ENCODE data around the gene PLXNA2. TPM values are rescaled to one million over a fixed set of nuclear protein-coding genes. Genes with fewer than 3 reads are reported as not detected.

Gene PLXNA2
- total and polyA plus RNA-seq, 2 donors (not counting 3 experiments of a cell fraction or from before 2014, with no cell fraction given), result 42.6 to 229 TPM

DNA sequence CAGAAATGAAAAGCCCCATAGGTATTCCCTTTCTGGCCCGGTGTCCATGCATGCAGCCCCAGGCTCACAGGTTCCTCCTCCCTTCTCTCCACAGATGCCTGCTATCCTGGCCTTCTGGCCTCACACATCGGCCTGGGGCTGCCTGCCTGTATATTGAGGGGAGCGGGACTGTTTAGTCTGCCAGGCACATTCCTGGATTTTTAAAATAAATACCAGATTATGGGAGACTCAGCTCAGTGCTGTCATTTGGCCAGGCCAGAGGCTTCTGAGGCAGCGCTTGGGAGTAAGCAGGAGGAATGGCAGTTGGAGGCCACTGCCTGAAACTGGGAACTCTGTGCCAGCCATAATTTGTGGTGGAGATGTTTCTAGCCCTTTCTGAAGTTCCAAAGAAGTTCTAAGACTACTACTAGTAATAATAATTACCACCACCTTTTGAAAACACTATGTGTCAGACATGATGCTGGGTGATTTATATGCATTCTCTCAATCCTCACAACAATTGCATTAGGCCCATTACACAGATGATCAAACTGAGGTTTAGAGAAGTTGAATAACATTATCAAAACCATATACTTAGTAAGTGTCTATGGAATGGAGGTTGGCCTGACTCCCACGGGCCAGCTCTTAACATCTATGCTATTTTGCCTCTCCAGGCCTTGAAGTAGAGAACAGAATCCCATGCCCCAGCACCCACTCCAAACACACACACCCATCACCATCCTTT is 107.6 kb downstream of the PLXNA2 start:
- ChIA-PET POLR2A (no interaction called here), CTCF (interaction anchor here (10.6 kb wide), 1 partner anchor 104 kb away, joined by 316 read pairs; the partner anchor contains the start of gene PLXNA2)
- no peaks in the 10 kb centered on the region for H3K27me3 ChIP-seq (ENCODE audit: control insufficient read depth in 2 of 2, insufficient read depth in 2 of 2, low read length in 2 of 2)
- BruUV-seq (replicated peaks), result no TSS peak
- TF ChIP-seq, protein P1, sequence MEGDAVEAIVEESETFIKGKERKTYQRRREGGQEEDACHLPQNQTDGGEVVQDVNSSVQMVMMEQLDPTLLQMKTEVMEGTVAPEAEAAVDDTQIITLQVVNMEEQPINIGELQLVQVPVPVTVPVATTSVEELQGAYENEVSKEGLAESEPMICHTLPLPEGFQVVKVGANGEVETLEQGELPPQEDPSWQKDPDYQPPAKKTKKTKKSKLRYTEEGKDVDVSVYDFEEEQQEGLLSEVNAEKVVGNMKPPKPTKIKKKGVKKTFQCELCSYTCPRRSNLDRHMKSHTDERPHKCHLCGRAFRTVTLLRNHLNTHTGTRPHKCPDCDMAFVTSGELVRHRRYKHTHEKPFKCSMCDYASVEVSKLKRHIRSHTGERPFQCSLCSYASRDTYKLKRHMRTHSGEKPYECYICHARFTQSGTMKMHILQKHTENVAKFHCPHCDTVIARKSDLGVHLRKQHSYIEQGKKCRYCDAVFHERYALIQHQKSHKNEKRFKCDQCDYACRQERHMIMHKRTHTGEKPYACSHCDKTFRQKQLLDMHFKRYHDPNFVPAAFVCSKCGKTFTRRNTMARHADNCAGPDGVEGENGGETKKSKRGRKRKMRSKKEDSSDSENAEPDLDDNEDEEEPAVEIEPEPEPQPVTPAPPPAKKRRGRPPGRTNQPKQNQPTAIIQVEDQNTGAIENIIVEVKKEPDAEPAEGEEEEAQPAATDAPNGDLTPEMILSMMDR (IDR thresholded peaks at IDR 0.05; ENCODE audit: extremely low read depth in 1 of 2, insufficient read depth in 1 of 2, low read depth in 1 of 2, low read length in 2 of 2), result no peak
- TF ChIP-seq EZH2 (IDR thresholded peaks at IDR 0.05; ENCODE audit: borderline replicate concordance, low read depth, low read length, severe bottlenecking) (no peak), MYC (IDR thresholded peaks at IDR 0.05; ENCODE audit: low read depth, low read length) (no peak), POLR2AphosphoS5 (IDR thresholded peaks at IDR 0.05; ENCODE audit: insufficient read depth, low read depth, low read length) (no peak), FOS (IDR thresholded peaks at IDR 0.05; ENCODE audit: borderline replicate concordance, insufficient read depth, low read length) (no peak), GATA2 (IDR thresholded peaks at IDR 0.05; ENCODE audit: insufficient read depth, insufficient read length, low read depth, low read length) (no peak), POLR2A (IDR thresholded peaks at IDR 0.05; ENCODE audit: low read depth, low read length) (no peak), JUN (IDR thresholded peaks at IDR 0.05; ENCODE audit: borderline replicate concordance, insufficient read depth, insufficient read length, low read depth) (no peak)
- TF ChIP-seq, protein P2, sequence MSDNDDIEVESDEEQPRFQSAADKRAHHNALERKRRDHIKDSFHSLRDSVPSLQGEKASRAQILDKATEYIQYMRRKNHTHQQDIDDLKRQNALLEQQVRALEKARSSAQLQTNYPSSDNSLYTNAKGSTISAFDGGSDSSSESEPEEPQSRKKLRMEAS (IDR thresholded peaks at IDR 0.05; ENCODE audit: insufficient read depth, insufficient read length), result no peak
- no peaks in the 10 kb centered on the region for H3K9me3 ChIP-seq (replicated peaks; ENCODE audit: control insufficient read depth, insufficient read depth, low read length)
- H3K9ac ChIP-seq (replicated peaks; ENCODE audit: extremely low read depth, insufficient read depth, low read length), result no peak overlapping the region
- peaks cover 16 to 26% of the 10 kb centered on the region in 2 experiments for H3K36me3 ChIP-seq (ENCODE audit: control insufficient read depth in 2 of 2, extremely low read depth in 1 of 2, insufficient read depth in 2 of 2, low read length in 2 of 2)
- FAIRE-seq (no peak), DNase-seq (ENCODE audit: low read depth, low spot score) (no peak)
- H3K4me2 ChIP-seq (ENCODE audit: insufficient read depth, low read length), result no peak overlapping the region
- intact Hi-C loops (cut with micrococcal nuclease), result no loop called here
- H2AFZ ChIP-seq (ENCODE audit: low read depth, low read length), result no peak overlapping the region
- H3K9me1 ChIP-seq (replicated peaks; ENCODE audit: control insufficient read depth, extremely low read depth, insufficient read depth, low read length), result no peaks in the 10 kb centered on the region
- H3K4me3 ChIP-seq (replicated peaks in 1 of 3; ENCODE audit: insufficient read depth in 1 of 3, low read depth in 1 of 3, low read length in 3 of 3), result no peak overlapping the region
- H3K4me1 ChIP-seq (ENCODE audit: control insufficient read depth, extremely low read depth, insufficient read depth, low read length), result peaks cover 4% of the 10 kb centered on the region
- dilution Hi-C loops (cut with MboI; ENCODE audit: extremely low pct_ligation_motif_present, low sequenced_read_pairs), result loop anchor here (25.0 kb wide), 1 partner anchor 101 kb away; the partner anchor contains the start of gene PLXNA2
- no peak overlapping the region for H3K27ac ChIP-seq (ENCODE audit: insufficient read depth, low read depth, low read length)
- peaks cover 86% of the 10 kb centered on the region for H3K79me2 ChIP-seq (ENCODE audit: control insufficient read depth, insufficient read depth, low read length)
- no peaks in the 10 kb centered on the region for H4K20me1 ChIP-seq (replicated peaks; ENCODE audit: control insufficient read depth, extremely low read depth, insufficient read depth, low read length)
